A549 (cell line): ENCODE results near the gene MAP3K9. TPM values are rescaled to one million over a fixed set of nuclear protein-coding genes. Genes with fewer than 3 reads are reported as not detected.

ENCODE experiments used
- ATAC-seq, 2 experiments: fragments of 200-7000 bp in 1 of 2; fragments of >200 bp in 1 of 2; cut with Nextera tagmentation in 1 of 2; cut with Tn5 transposase in 1 of 2; 3 replicates each; pipeline versions ENCODE4 v1.8.0 to v1.9.1; 2018 to 2020; ENCODE audit warnings: mild to moderate bottlenecking in 1 of 2, moderate library complexity in 1 of 2
- CTCF ChIA-PET: fragments of 300-600 bp; sonication (Branson Sonifier 250); formaldehyde crosslinking; extraction: SDS; loops from one replicate; lab custom pipeline; 2021; ENCODE audit warnings: antibody characterized with exemption, inconsistent platforms; lab: Yijun Ruan, JAX
- POLR2A ChIA-PET: fragments of 350-600 bp; formaldehyde crosslinking; extraction: SDS; loops from one replicate; lab custom pipeline; 2021; ENCODE audit warnings: antibody characterized with exemption, inconsistent platforms; lab: Yijun Ruan, JAX
- DNase-seq, 2 experiments: peaks; one replicate each; pipeline versions ENCODE4 v3.0.0 to v3.0.0-alpha.2; 2011 to 2016; ENCODE audit warnings: low read depth in 1 of 2, low spot score in 1 of 2
- FAIRE-seq: peaks from 2 replicates; lab custom pipeline; 2011; peaks lifted over from hg19 to GRCh38; lab: Jason Lieb, UNC
- H3K27ac ChIP-seq, 2 experiments: fragments of >200 bp; sonication (Bioruptor Twin); formaldehyde crosslinking; 3 replicates each; pipeline ENCODE4 v1.5.1; 2016 to 2017
- H3K4me1 ChIP-seq: fragments of >200 bp; sonication (Bioruptor Twin); formaldehyde crosslinking; 3 replicates; pipeline ENCODE4 v1.6.1; 2016
- H3K4me2 ChIP-seq: fragments of >200 bp; sonication (Bioruptor Twin); formaldehyde crosslinking; 3 replicates; pipeline ENCODE4 v1.6.1; 2016
- H3K4me3 ChIP-seq: fragments of >200 bp; sonication (Bioruptor Twin); formaldehyde crosslinking; 3 replicates; pipeline ENCODE4 v1.5.1; 2016
- H3K9me3 ChIP-seq: fragments of >200 bp; sonication (Bioruptor Twin); formaldehyde crosslinking; 3 replicates; pipeline ENCODE4 v1.6.1; 2016
- BHLHE40 ChIP-seq: IDR thresholded peaks from 2 replicates; pipeline ENCODE4 v1.6.1; 2012; ENCODE audit warnings: low read depth, low read length, inconsistent platforms
- CEBPB ChIP-seq, 2 experiments: fragments of >200 bp in 1 of 2; sonication (Bioruptor Twin) in 1 of 2; formaldehyde crosslinking in 1 of 2; IDR thresholded peaks; 2 replicates each; pipeline ENCODE4 v1.6.1; 2012 to 2016
- CHD2 ChIP-seq: fragments of 150-350 bp; IDR thresholded peaks from 2 replicates; pipeline ENCODE4 v1.6.1; 2014; ENCODE audit warnings: low read length; ENCODE audit not compliant: partially characterized antibody
- CHD4 ChIP-seq: fragments of 200-600 bp; sonication (generic); IDR thresholded peaks from 2 replicates; pipeline ENCODE4 v1.6.1; 2016; ENCODE audit warnings: antibody characterized with exemption, mild to moderate bottlenecking, borderline replicate concordance
- EP300 ChIP-seq, 2 experiments: fragments of >200 bp; sonication (Bioruptor Twin); formaldehyde crosslinking; IDR thresholded peaks; 2 replicates in 1 of 2; 3 replicates in 1 of 2; pipeline ENCODE4 v1.6.1; 2016 to 2017
- FOXS1 ChIP-seq: fragments of 250-450 bp; sonication (Bioruptor Pico); IDR thresholded peaks from 2 replicates; pipeline ENCODE4 v1.5.0; 2020; ENCODE audit warnings: mild to moderate bottlenecking, moderate library complexity
- HDAC2 ChIP-seq: fragments of 200-600 bp; sonication (generic); IDR thresholded peaks from 2 replicates; pipeline ENCODE4 v1.6.1; 2016
- JUNB ChIP-seq: fragments of >200 bp; sonication (Bioruptor Twin); formaldehyde crosslinking; IDR thresholded peaks from 2 replicates; pipeline ENCODE4 v1.6.1; 2016
- NPAS2 ChIP-seq: fragments of 250-450 bp; sonication (Bioruptor Pico); IDR thresholded peaks from 2 replicates; pipeline ENCODE4 v1.8.0; 2022; ENCODE audit warnings: mild to moderate bottlenecking, moderate library complexity, borderline replicate concordance
- POLR2A ChIP-seq: IDR thresholded peaks from 2 replicates; pipeline ENCODE4 v1.6.1; 2012; ENCODE audit warnings: mild to moderate bottlenecking, low read length
- RCOR1 ChIP-seq: fragments of 150-350 bp; IDR thresholded peaks from 2 replicates; pipeline ENCODE4 v1.6.1; 2014; ENCODE audit warnings: antibody characterized with exemption, low read length, low read depth
- SREBF2 ChIP-seq: fragments of 450-650 bp; IDR thresholded peaks from 2 replicates; pipeline ENCODE4 v1.6.1; 2014; ENCODE audit warnings: mild to moderate bottlenecking, moderate library complexity
- ZNF302 ChIP-seq: fragments of 250-450 bp; sonication (Bioruptor Pico); IDR thresholded peaks from 2 replicates; pipeline ENCODE4 v1.9.0; 2021; ENCODE audit warnings: inconsistent platforms, mild to moderate bottlenecking, moderate library complexity
- ZSCAN20 ChIP-seq: fragments of 250-450 bp; sonication (Bioruptor Pico); IDR thresholded peaks from 2 replicates; pipeline ENCODE4 v1.8.0; 2022; ENCODE audit warnings: mild to moderate bottlenecking, moderate library complexity
- WGBS: methylation state at CpG from one replicate; pipeline ENCODE4 v1.1.6; 2017; ENCODE audit errors: missing lambda C conversion rate; 5-methylcytosine and 5-hydroxymethylcytosine counted together
- polyA plus RNA-seq, 4 experiments: library from polyadenylated mRNA; depleted of rRNA in 3 of 4; stranded (reverse); fragments of >200 nt; fragmentation: RNase III in 1 of 4; extraction: RNeasy Plus Mini Kit Qiagen cat#74134 plus additional on column Dnase treatment in 1 of 4; gene quantifications; 2 replicates in 3 of 4; 3 replicates in 1 of 4; pipeline ENCODE4 v1.2.3, GENCODE V29; 2011 to 2017
- TF ChIP-seq, protein P1 (sequence below): fragments of >200 bp; sonication (Bioruptor Twin); formaldehyde crosslinking; IDR thresholded peaks from 2 replicates; pipeline ENCODE4 v1.6.1; 2016
- TF ChIP-seq, protein P2 (sequence below): IDR thresholded peaks from 2 replicates; pipeline ENCODE4 v1.6.1; 2012; ENCODE audit warnings: low read depth, borderline replicate concordance
- TF ChIP-seq, protein P3 (sequence below): fragments of >200 bp; sonication (Bioruptor Twin); formaldehyde crosslinking; IDR thresholded peaks from 3 replicates; pipeline ENCODE4 v1.5.1; 2016
- TF ChIP-seq, protein P4 (sequence below): fragments of 150-350 bp; IDR thresholded peaks from 2 replicates; pipeline ENCODE4 v1.6.1; 2014; ENCODE audit warnings: low read depth, mild to moderate bottlenecking, low read length

The MAP3K9 gene
- polyA plus RNA-seq, 2 of the 4 experiments (the other 2 are of a cell fraction) = 5.3 to 8.5 TPM

DNA sequence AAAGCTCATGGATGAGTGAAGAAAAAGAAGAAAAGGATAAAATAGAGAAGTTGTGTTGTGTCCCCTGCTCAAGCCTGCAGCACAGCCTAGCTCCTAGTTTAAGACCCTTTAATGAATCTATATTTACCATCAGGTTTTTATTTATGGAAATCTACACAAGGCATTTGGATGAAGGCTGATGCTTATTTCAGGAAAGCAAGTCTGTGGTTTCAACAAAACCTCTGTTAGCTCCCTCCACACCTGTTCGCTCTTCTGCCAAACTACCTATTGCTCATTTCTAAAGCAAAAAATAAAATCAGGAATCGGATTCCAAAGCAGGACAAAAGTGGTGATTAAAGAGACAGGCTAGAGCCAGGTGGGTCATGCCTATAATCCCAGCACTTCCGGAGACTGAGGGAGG, 18.9 kb upstream of the MAP3K9 start:
- no peak overlapping the region for H3K4me2 ChIP-seq
- no peaks in the 10 kb centered on the region for H3K9me3 ChIP-seq
- no peak overlapping the region for H3K27ac ChIP-seq
- TF ChIP-seq RCOR1 (no peak), CHD4 (no peak), EP300 (IDR thresholded peaks at IDR 0.05) (no peak), BHLHE40 (no peak), HDAC2 (no peak), NPAS2 (CRISPR knock-in tag) (no peak), FOXS1 (no peak), CEBPB (IDR thresholded peaks at IDR 0.05) (no peak)
- TF ChIP-seq, protein P1, sequence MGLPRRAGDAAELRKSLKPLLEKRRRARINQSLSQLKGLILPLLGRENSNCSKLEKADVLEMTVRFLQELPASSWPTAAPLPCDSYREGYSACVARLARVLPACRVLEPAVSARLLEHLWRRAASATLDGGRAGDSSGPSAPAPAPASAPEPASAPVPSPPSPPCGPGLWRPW = no peak
- TF ChIP-seq, protein P2, sequence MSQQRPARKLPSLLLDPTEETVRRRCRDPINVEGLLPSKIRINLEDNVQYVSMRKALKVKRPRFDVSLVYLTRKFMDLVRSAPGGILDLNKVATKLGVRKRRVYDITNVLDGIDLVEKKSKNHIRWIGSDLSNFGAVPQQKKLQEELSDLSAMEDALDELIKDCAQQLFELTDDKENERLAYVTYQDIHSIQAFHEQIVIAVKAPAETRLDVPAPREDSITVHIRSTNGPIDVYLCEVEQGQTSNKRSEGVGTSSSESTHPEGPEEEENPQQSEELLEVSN = no peak
- CTCF ChIA-PET = interaction anchor here (1.1 to 4.1 kb wide), 4 partner anchors 9 to 208 kb away, joined by 3 to 46 read pairs (median 4); partner anchors contain the start of gene PCNX1
- POLR2A ChIA-PET = interaction anchor here (1.2 kb wide), 1 partner anchor 79 kb away, joined by 3 read pairs; the partner anchor contains the start of gene PCNX1
- no peak overlapping the region for H3K4me3 ChIP-seq
- DNase-seq = no peak
- no peak for ATAC-seq
- no peak for FAIRE-seq
- WGBS = 84% methylated on average over 3 of the region's 3 CpGs
- H3K4me1 ChIP-seq = no peaks in the 10 kb centered on the region

DNA sequence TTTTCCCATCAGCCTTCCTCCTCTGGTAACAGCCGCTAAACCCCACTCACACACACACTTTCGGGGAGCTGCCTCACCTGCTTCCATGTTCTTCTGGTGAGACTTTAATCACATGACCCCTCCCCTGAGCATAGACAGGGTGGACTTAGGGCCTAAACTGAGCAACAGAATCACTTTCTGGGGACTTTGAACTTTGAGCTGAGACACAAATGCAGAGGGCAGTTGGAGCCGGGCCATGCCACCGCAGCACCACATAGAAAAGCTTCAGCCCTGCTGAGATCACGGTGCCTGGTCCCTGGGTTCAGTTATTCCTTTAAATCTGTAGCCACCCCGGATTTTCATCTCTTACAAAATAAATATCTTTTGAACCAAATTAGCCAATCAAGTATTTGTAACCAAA, 18.4 kb upstream of the MAP3K9 start:
- ChIA-PET CTCF (interaction anchor here (1.1 to 4.1 kb wide), 4 partner anchors 9 to 208 kb away, joined by 3 to 46 read pairs (median 4); partner anchors contain the start of gene PCNX1), POLR2A (interaction anchor here (1.2 kb wide), 1 partner anchor 80 kb away, joined by 3 read pairs; the partner anchor contains the start of gene PCNX1)
- WGBS = 73% methylated on average over 6 of the region's 6 CpGs
- H3K4me3 ChIP-seq = no peak overlapping the region
- TF ChIP-seq CHD2 = no peak
- TF ChIP-seq POLR2A = no peak
- TF ChIP-seq ZSCAN20 (CRISPR knock-in tag) = no peak
- no peak for TF ChIP-seq ZNF302
- no peak overlapping the region for H3K4me2 ChIP-seq
- FAIRE-seq (no peak), DNase-seq (no peak), ATAC-seq (no peak)
- no peak overlapping the region for H3K27ac ChIP-seq
- H3K4me1 ChIP-seq = 0 out of 3 replicates have a peak, but pooled peaks cover 2% of the 10 kb centered on the region
- H3K9me3 ChIP-seq = no peaks in the 10 kb centered on the region

DNA sequence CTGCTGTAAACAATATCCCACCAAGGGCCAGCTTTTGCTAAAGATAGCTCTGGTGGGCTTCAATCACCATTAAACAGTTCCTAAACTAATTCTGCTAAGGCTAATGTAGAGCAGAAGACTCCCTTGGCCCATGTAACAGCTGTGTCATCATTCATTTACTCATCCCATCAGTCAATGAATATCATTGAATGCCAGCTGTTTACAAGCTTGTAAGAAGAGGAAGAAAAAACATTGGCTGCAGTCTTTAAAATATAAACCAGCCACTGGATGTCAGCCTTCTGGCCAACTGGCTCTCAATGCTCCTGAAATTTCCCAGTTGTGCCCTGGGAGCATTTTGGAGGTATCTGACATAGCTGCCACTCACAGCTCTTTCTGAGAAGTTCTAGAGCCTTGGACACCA, 18.0 kb upstream of the MAP3K9 start:
- H3K4me1 ChIP-seq = 0 out of 3 replicates have a peak, but pooled peaks cover 2% of the 10 kb centered on the region
- CTCF ChIA-PET = interaction anchor here (1.3 to 4.1 kb wide), 3 partner anchors 9 to 128 kb away, joined by 4 to 46 read pairs (median 5); partner anchors contain the start of gene PCNX1
- TF ChIP-seq, protein P3, sequence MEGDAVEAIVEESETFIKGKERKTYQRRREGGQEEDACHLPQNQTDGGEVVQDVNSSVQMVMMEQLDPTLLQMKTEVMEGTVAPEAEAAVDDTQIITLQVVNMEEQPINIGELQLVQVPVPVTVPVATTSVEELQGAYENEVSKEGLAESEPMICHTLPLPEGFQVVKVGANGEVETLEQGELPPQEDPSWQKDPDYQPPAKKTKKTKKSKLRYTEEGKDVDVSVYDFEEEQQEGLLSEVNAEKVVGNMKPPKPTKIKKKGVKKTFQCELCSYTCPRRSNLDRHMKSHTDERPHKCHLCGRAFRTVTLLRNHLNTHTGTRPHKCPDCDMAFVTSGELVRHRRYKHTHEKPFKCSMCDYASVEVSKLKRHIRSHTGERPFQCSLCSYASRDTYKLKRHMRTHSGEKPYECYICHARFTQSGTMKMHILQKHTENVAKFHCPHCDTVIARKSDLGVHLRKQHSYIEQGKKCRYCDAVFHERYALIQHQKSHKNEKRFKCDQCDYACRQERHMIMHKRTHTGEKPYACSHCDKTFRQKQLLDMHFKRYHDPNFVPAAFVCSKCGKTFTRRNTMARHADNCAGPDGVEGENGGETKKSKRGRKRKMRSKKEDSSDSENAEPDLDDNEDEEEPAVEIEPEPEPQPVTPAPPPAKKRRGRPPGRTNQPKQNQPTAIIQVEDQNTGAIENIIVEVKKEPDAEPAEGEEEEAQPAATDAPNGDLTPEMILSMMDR = no peak
- TF ChIP-seq SREBF2 = no peak
- no peak for TF ChIP-seq CEBPB (IDR thresholded peaks at IDR 0.05)
- TF ChIP-seq, protein P4, sequence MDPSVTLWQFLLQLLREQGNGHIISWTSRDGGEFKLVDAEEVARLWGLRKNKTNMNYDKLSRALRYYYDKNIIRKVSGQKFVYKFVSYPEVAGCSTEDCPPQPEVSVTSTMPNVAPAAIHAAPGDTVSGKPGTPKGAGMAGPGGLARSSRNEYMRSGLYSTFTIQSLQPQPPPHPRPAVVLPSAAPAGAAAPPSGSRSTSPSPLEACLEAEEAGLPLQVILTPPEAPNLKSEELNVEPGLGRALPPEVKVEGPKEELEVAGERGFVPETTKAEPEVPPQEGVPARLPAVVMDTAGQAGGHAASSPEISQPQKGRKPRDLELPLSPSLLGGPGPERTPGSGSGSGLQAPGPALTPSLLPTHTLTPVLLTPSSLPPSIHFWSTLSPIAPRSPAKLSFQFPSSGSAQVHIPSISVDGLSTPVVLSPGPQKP = no peak
- TF ChIP-seq JUNB = no peak
- TF ChIP-seq, all 56 proteins: peak for 0
- Histone ChIP-seq H3K27ac (no peak overlapping the region), H3K4me2 (no peak overlapping the region), H3K4me3 (no peak overlapping the region), H3K9me3 (no peaks in the 10 kb centered on the region)
- POLR2A ChIA-PET = interaction anchor here (1.2 kb wide), 1 partner anchor 80 kb away, joined by 3 read pairs; the partner anchor contains the start of gene PCNX1
- FAIRE-seq (no peak), DNase-seq (no peak), ATAC-seq (no peak)
